ENCODE data around the gene GMEB2. TPM values are rescaled to one million over a fixed set of nuclear protein-coding genes. Genes with fewer than 3 reads are reported as not detected.

The GMEB2 gene
- total RNA-seq, 1 experiment from 2014 or later, result 14.3 TPM

- Histone ChIP-seq H2BK120ac (ENCODE audit: low read depth, low read length, poor library complexity, severe bottlenecking) (no peak overlapping the region), H4K8ac (replicated peaks; ENCODE audit: insufficient read length, low read depth, low read length) (no peak overlapping the region), H2AK5ac (ENCODE audit: insufficient read length, low read length) (no peak overlapping the region), H2BK5ac (ENCODE audit: insufficient read length, low read length) (no peak overlapping the region), H3K27ac (ENCODE audit: insufficient read length, low read depth, low read length) (no peak overlapping the region), H3K79me1 (ENCODE audit: insufficient read depth, low read depth, low read length, poor library complexity, severe bottlenecking) (no peaks in the 10 kb centered on the region), H3K4me1 (ENCODE audit: insufficient read depth, low read length) (no peaks in the 10 kb centered on the region), H2AFZ (ENCODE audit: low read length) (no peak overlapping the region), H3K4ac (ENCODE audit: low read depth, low read length) (no peak overlapping the region), H3K79me2 (ENCODE audit: insufficient read depth, low read length) (no peaks in the 10 kb centered on the region), H2BK15ac (ENCODE audit: low read depth, low read length) (no peak overlapping the region), H3K56ac (ENCODE audit: insufficient read length, low read depth, low read length) (no peak overlapping the region), H3K14ac (ENCODE audit: insufficient read depth, low read length) (no peak overlapping the region), H3K18ac (ENCODE audit: insufficient read length, low read depth, low read length) (no peak overlapping the region), H3T11ph (ENCODE audit: low read length) (no peak overlapping the region), H4K91ac (ENCODE audit: insufficient read length, low read depth, low read length) (no peak overlapping the region), H4K20me1 (ENCODE audit: control insufficient read depth, insufficient read depth, insufficient read length) (no peaks in the 10 kb centered on the region), H3K27me3 (ENCODE audit: insufficient read depth, low read length) (no peaks in the 10 kb centered on the region), H3K9ac (ENCODE audit: extremely low read depth, insufficient read length, low read length) (no peak overlapping the region), H4K5ac (ENCODE audit: insufficient read length, low read depth, low read length) (no peak overlapping the region), H3K23ac (ENCODE audit: insufficient read length, low read depth, low read length) (no peak overlapping the region), H2BK20ac (ENCODE audit: low read depth, low read length, poor library complexity, severe bottlenecking) (no peak overlapping the region), H3K23me2 (ENCODE audit: insufficient read length, low read depth, low read length, poor library complexity, severe bottlenecking) (no peaks in the 10 kb centered on the region), H3K4me2 (ENCODE audit: insufficient read depth, insufficient read length, low read length) (no peak overlapping the region), H3K9me3 (ENCODE audit: control insufficient read depth, low read depth, low read length) (no peaks in the 10 kb centered on the region), H2BK12ac (ENCODE audit: insufficient read length, low read depth, low read length) (no peak overlapping the region)
- no peak for DNase-seq
- H3K9me3 Mint-ChIP-seq, result no peaks in the 10 kb centered on the region
- no peak overlapping the region for H3K4me3 Mint-ChIP-seq
- TF ChIP-seq, protein P1, sequence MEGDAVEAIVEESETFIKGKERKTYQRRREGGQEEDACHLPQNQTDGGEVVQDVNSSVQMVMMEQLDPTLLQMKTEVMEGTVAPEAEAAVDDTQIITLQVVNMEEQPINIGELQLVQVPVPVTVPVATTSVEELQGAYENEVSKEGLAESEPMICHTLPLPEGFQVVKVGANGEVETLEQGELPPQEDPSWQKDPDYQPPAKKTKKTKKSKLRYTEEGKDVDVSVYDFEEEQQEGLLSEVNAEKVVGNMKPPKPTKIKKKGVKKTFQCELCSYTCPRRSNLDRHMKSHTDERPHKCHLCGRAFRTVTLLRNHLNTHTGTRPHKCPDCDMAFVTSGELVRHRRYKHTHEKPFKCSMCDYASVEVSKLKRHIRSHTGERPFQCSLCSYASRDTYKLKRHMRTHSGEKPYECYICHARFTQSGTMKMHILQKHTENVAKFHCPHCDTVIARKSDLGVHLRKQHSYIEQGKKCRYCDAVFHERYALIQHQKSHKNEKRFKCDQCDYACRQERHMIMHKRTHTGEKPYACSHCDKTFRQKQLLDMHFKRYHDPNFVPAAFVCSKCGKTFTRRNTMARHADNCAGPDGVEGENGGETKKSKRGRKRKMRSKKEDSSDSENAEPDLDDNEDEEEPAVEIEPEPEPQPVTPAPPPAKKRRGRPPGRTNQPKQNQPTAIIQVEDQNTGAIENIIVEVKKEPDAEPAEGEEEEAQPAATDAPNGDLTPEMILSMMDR (conservative IDR thresholded peaks at IDR 0.05), result no peak
- no peak overlapping the region for H3K27ac Mint-ChIP-seq
- H3K4me1 Mint-ChIP-seq, result peaks cover 0 to 4% of the 10 kb centered on the region in 2 experiments; a peak in 1 of 4 replicates
- no CpG with 5 or more reads among the region's 16 CpGs for WGBS (ENCODE audit: extremely low coverage, insufficient read length, low lambda C conversion rate)
- H3K36me3 Mint-ChIP-seq (ENCODE audit: insufficient read depth in 1 of 3, low read depth in 3 of 3), result peaks cover 25 to 45% (median 44%) of the 10 kb centered on the region in 3 experiments
- no peaks in the 10 kb centered on the region for H3K27me3 Mint-ChIP-seq (ENCODE audit: low read depth)
These were observed 41.0 kb upstream of the GMEB2 start for GRCh38 chr20:63667858-63668257.
